Measurements from ENCODE around the gene NF1. TPM values are rescaled to one million over a fixed set of nuclear protein-coding genes. Genes with fewer than 3 reads are reported as not detected.

The NF1 gene
- polyA plus RNA-seq, 1 of the 3 experiments (the other 2 are of a cell fraction), result 19.6 TPM

DNA sequence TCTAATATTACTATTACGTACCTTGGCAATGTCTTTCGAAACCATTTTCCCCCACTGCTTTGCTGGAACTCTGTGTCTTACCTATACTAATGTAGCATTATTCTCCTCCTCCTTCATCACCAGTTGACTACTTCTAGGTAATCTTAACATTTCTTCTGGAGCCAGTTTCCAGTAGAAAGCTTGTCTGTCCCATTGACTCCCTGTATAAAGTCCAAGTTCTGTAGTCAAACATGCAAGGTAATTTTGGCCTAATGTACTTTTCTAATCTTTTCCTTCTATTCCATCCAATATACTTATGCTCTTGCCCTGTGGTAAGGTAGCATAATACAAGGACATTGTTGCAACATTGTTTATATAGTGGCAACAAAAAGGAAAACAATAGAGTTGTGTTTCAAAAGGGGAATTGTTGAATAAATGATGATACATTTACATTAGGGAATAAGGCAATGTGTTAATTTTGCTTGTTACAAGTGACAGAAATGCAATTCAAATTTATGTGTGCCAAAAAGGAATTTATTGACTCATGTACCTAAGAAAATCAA, 174.3 kb downstream of the NF1 start:
- H3K9me3 ChIP-seq, result no peaks in the 10 kb centered on the region
- peaks cover 27 to 66% of the 10 kb centered on the region in 2 experiments for H3K36me3 ChIP-seq (replicated peaks in 1 of 2; ENCODE audit: control insufficient read depth in 1 of 2, insufficient read depth in 2 of 2, low read length in 1 of 2)
- H3K9ac ChIP-seq, result peak overlapping the region; percentile 7; the same call in 1 of the 2 replicates
- H3K9me2 ChIP-seq, result peaks cover 4% of the 10 kb centered on the region; the same call in 1 of the 2 replicates
- WGBS (ENCODE audit: low lambda C conversion rate), result 95% methylated on average over 2 of the region's 2 CpGs
- no peak for DNase-seq
- TF ChIP-seq CHD2 (IDR thresholded peaks at IDR 0.05; ENCODE audit: low read length, partially characterized antibody), result no peak
- no peak for TF ChIP-seq TCF12 (IDR thresholded peaks at IDR 0.05)
- TF ChIP-seq FOSL2 (IDR thresholded peaks at IDR 0.05; ENCODE audit: borderline replicate concordance, low read depth), result no peak
- TF ChIP-seq RCOR1 (IDR thresholded peaks at IDR 0.05; ENCODE audit: low read length), result no peak
- TF ChIP-seq FOXJ3 (CRISPR knock-in tag; IDR thresholded peaks at IDR 0.05), result no peak
- TF ChIP-seq REST (IDR thresholded peaks at IDR 0.05; ENCODE audit: low read depth, low read length), result no peak
- no peak for TF ChIP-seq RAD21 (IDR thresholded peaks at IDR 0.05; ENCODE audit: low read length)
- no peak for TF ChIP-seq RFX5 (IDR thresholded peaks at IDR 0.05; ENCODE audit: low read length)
- TF ChIP-seq GATA2 (CRISPR knock-in tag; IDR thresholded peaks at IDR 0.05), result no peak
- TF ChIP-seq MEF2A (IDR thresholded peaks at IDR 0.05; ENCODE audit: borderline replicate concordance, low read depth), result no peak
- no peak for TF ChIP-seq FOXM1 (IDR thresholded peaks at IDR 0.05; ENCODE audit: low read depth)
- TF ChIP-seq TAF1 (IDR thresholded peaks at IDR 0.05; ENCODE audit: borderline replicate concordance, low read depth, low read length), result no peak
- TF ChIP-seq YY1 (IDR thresholded peaks at IDR 0.05; ENCODE audit: low read depth), result no peak
- no peak for TF ChIP-seq EP300 (IDR thresholded peaks at IDR 0.05; ENCODE audit: borderline replicate concordance in 1 of 2, low read depth in 1 of 2, low read length in 1 of 2)
- TF ChIP-seq JUND (IDR thresholded peaks at IDR 0.05), result no peak
- H3F3A ChIP-seq (replicated peaks; ENCODE audit: insufficient read depth), result peaks cover 46% of the 10 kb centered on the region
- ChIA-PET POLR2A (no interaction called here), CTCF (no interaction called here)
- peak overlapping the region; percentile 79 to 91; a peak in 3 of 4 replicates for H3K27ac ChIP-seq (ENCODE audit: low read depth in 2 of 2, low read length in 1 of 2)
- peak overlapping the region; percentile 49 for H3K4me2 ChIP-seq
- no peaks in the 10 kb centered on the region for H3K27me3 ChIP-seq (ENCODE audit: insufficient read depth)
- peaks cover 5 to 31% of the 10 kb centered on the region in 2 experiments for H3K4me1 ChIP-seq (ENCODE audit: control insufficient read depth in 1 of 2, insufficient read depth in 2 of 2, low read depth in 1 of 2, low read length in 1 of 2)
- no peak overlapping the region for H2AFZ ChIP-seq (ENCODE audit: low read depth)
- H3K4me3 ChIP-seq (ENCODE audit: low read depth in 2 of 2, low read length in 1 of 2), result no peak overlapping the region
- no peaks in the 10 kb centered on the region for H4K20me1 ChIP-seq (ENCODE audit: insufficient read depth)
- peaks cover 4% of the 10 kb centered on the region; the same call in 1 of the 2 replicates for H3K79me2 ChIP-seq (ENCODE audit: insufficient read depth)

DNA sequence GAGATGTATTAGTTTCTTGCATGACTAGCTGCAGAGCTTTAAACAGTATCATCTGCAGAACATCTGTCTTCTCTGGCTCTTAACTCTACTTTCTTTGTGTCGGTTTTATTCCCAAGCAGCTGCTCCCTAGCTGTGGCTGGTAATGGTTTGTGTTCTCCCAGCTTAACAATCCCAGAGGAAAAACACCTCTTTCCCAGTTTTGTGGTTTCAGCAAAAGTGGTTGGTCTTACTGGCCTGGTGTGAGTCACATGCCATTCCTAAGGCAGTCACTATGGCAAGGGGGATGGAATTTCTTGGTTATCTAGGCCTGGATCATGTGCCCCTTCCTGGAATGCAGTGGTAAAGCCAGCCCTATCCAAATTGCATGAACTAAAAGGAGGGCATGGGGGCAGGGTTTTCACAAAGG, 174.8 kb downstream of the NF1 start:
- peaks cover 4% of the 10 kb centered on the region; the same call in 1 of the 2 replicates for H3K79me2 ChIP-seq (ENCODE audit: insufficient read depth)
- CTCF ChIA-PET, result no interaction called here
- 0% methylated on average over 1 of the region's 1 CpG for WGBS (ENCODE audit: low lambda C conversion rate)
- no peaks in the 10 kb centered on the region for H3K27me3 ChIP-seq (ENCODE audit: insufficient read depth)
- H3K9me3 ChIP-seq, result no peaks in the 10 kb centered on the region
- no peak overlapping the region for H3K4me3 ChIP-seq (ENCODE audit: low read depth in 2 of 2, low read length in 1 of 2)
- peak overlapping the region; percentile 79 to 91 for H3K27ac ChIP-seq (ENCODE audit: low read depth in 2 of 2, low read length in 1 of 2)
- peak overlapping the region; percentile 20; the same call in 1 of the 2 replicates for H3K9ac ChIP-seq
- no peak overlapping the region for H2AFZ ChIP-seq (ENCODE audit: low read depth)
- H3K9me2 ChIP-seq, result peaks cover 4% of the 10 kb centered on the region; the same call in 1 of the 2 replicates
- peak overlapping the region; percentile 49; the same call in 1 of the 2 replicates for H3K4me2 ChIP-seq
- H3K36me3 ChIP-seq (replicated peaks in 1 of 2; ENCODE audit: control insufficient read depth in 1 of 2, insufficient read depth in 2 of 2, low read length in 1 of 2), result peaks cover 28 to 66% of the 10 kb centered on the region in 2 experiments
- no peak for DNase-seq
- peaks cover 46% of the 10 kb centered on the region for H3F3A ChIP-seq (replicated peaks; ENCODE audit: insufficient read depth)
- H4K20me1 ChIP-seq (ENCODE audit: insufficient read depth), result no peaks in the 10 kb centered on the region
- POLR2A ChIA-PET, result no interaction called here
- peaks cover 5 to 32% of the 10 kb centered on the region in 2 experiments for H3K4me1 ChIP-seq (ENCODE audit: control insufficient read depth in 1 of 2, insufficient read depth in 2 of 2, low read depth in 1 of 2, low read length in 1 of 2)
- TF ChIP-seq RCOR1 (IDR thresholded peaks at IDR 0.05; ENCODE audit: low read length), result no peak
- peak; percentile 93 for TF ChIP-seq NFIC (IDR thresholded peaks at IDR 0.05; ENCODE audit: borderline replicate concordance)
- TF ChIP-seq EP300 (IDR thresholded peaks at IDR 0.05; ENCODE audit: borderline replicate concordance in 1 of 2, low read depth in 1 of 2, low read length in 1 of 2), result peak in 1 of 2 experiments; percentile 98; a peak in 2 of 4 replicates
- TF ChIP-seq GATA2 (CRISPR knock-in tag; IDR thresholded peaks at IDR 0.05), result no peak
- peak; percentile 69; the same call in 1 of the 2 replicates for TF ChIP-seq MEF2A (IDR thresholded peaks at IDR 0.05; ENCODE audit: borderline replicate concordance, low read depth)
- peak; percentile 90 for TF ChIP-seq USF1 (IDR thresholded peaks at IDR 0.05; ENCODE audit: borderline replicate concordance, low read depth)
- no peak for TF ChIP-seq CTCF (IDR thresholded peaks at IDR 0.05)
- TF ChIP-seq NRF1 (IDR thresholded peaks at IDR 0.05; ENCODE audit: low read depth, low read length), result no peak
- TF ChIP-seq EZH2phosphoT487 (IDR thresholded peaks at IDR 0.05; ENCODE audit: borderline replicate concordance, low read depth), result no peak
- TF ChIP-seq JUND (IDR thresholded peaks at IDR 0.05), result peak; percentile 97
- peak; percentile 96 for TF ChIP-seq RXRA (IDR thresholded peaks at IDR 0.05; ENCODE audit: borderline replicate concordance, low read depth)
